A549 (cell line): ENCODE results near the gene MINAR2. TPM values are rescaled to one million over a fixed set of nuclear protein-coding genes. Genes with fewer than 3 reads are reported as not detected.

Experiments
- ATAC-seq, 2 experiments: fragments of 200-7000 bp in 1 of 2; fragments of >200 bp in 1 of 2; cut with Nextera tagmentation in 1 of 2; cut with Tn5 transposase in 1 of 2; 3 replicates each; pipeline versions ENCODE4 v1.8.0 to v1.9.1; 2018 to 2020; ENCODE audit warnings: mild to moderate bottlenecking in 1 of 2, moderate library complexity in 1 of 2
- CTCF ChIA-PET: fragments of 300-600 bp; sonication (Branson Sonifier 250); formaldehyde crosslinking; extraction: SDS; loops from one replicate; lab custom pipeline; 2021; ENCODE audit warnings: antibody characterized with exemption, inconsistent platforms; lab: Yijun Ruan, JAX
- POLR2A ChIA-PET: fragments of 350-600 bp; formaldehyde crosslinking; extraction: SDS; loops from one replicate; lab custom pipeline; 2021; ENCODE audit warnings: antibody characterized with exemption, inconsistent platforms; lab: Yijun Ruan, JAX
- DNase-seq, 2 experiments: peaks; one replicate each; pipeline versions ENCODE4 v3.0.0 to v3.0.0-alpha.2; 2011 to 2016; ENCODE audit warnings: low read depth in 1 of 2, low spot score in 1 of 2
- FAIRE-seq: peaks from 2 replicates; lab custom pipeline; 2011; peaks lifted over from hg19 to GRCh38; lab: Jason Lieb, UNC
- H3K27ac ChIP-seq, 2 experiments: fragments of >200 bp; sonication (Bioruptor Twin); formaldehyde crosslinking; 3 replicates each; pipeline ENCODE4 v1.5.1; 2016 to 2017
- H3K4me1 ChIP-seq: fragments of >200 bp; sonication (Bioruptor Twin); formaldehyde crosslinking; 3 replicates; pipeline ENCODE4 v1.6.1; 2016
- H3K4me2 ChIP-seq: fragments of >200 bp; sonication (Bioruptor Twin); formaldehyde crosslinking; 3 replicates; pipeline ENCODE4 v1.6.1; 2016
- H3K4me3 ChIP-seq: fragments of >200 bp; sonication (Bioruptor Twin); formaldehyde crosslinking; 3 replicates; pipeline ENCODE4 v1.5.1; 2016
- H3K9me3 ChIP-seq: fragments of >200 bp; sonication (Bioruptor Twin); formaldehyde crosslinking; 3 replicates; pipeline ENCODE4 v1.6.1; 2016
- ATOH8 ChIP-seq: fragments of 250-450 bp; sonication (Bioruptor Pico); IDR thresholded peaks from 2 replicates; pipeline ENCODE4 v1.5.0; 2020; ENCODE audit warnings: low read depth, mild to moderate bottlenecking, moderate library complexity
- CHD4 ChIP-seq: fragments of 200-600 bp; sonication (generic); IDR thresholded peaks from 2 replicates; pipeline ENCODE4 v1.6.1; 2016; ENCODE audit warnings: antibody characterized with exemption, mild to moderate bottlenecking, borderline replicate concordance
- CTCF ChIP-seq: fragments of >200 bp; sonication (Bioruptor Twin); formaldehyde crosslinking; IDR thresholded peaks from 3 replicates; pipeline ENCODE4 v1.5.1; 2016
- ELK1 ChIP-seq: fragments of 150-350 bp; IDR thresholded peaks from 2 replicates; pipeline ENCODE4 v1.6.1; 2014; ENCODE audit warnings: low read depth, mild to moderate bottlenecking, low read length
- GATA3 ChIP-seq: IDR thresholded peaks from 2 replicates; pipeline ENCODE4 v1.6.1; 2012; ENCODE audit warnings: borderline replicate concordance
- HOXA7 ChIP-seq: fragments of 250-450 bp; sonication (Bioruptor Pico); IDR thresholded peaks from 2 replicates; pipeline ENCODE4 v1.5.0; 2020; ENCODE audit warnings: mild to moderate bottlenecking, moderate library complexity
- HOXB13 ChIP-seq: fragments of 250-450 bp; sonication (Bioruptor Pico); IDR thresholded peaks from 2 replicates; pipeline ENCODE4 v1.5.0; 2020; ENCODE audit warnings: low read depth, mild to moderate bottlenecking, moderate library complexity
- HOXB5 ChIP-seq: fragments of 250-450 bp; sonication (Bioruptor Pico); IDR thresholded peaks from 2 replicates; pipeline ENCODE4 v1.5.0; 2020; ENCODE audit warnings: mild to moderate bottlenecking, moderate library complexity
- JUN ChIP-seq, 2 experiments: fragments of >200 bp; sonication (Bioruptor Twin); formaldehyde crosslinking; IDR thresholded peaks; 2 replicates in 1 of 2; 3 replicates in 1 of 2; pipeline ENCODE4 v1.6.1; 2016 to 2017
- KDM1A ChIP-seq: fragments of 200-600 bp; sonication (generic); IDR thresholded peaks from 2 replicates; pipeline ENCODE4 v1.6.1; 2016; ENCODE audit warnings: low read depth, mild to moderate bottlenecking
- MAX ChIP-seq: IDR thresholded peaks from 2 replicates; pipeline ENCODE4 v1.6.1; 2012
- NFE2L2 ChIP-seq: fragments of 150-350 bp; conservative IDR thresholded peaks from 2 replicates; pipeline ENCODE4 v1.6.1; 2014; ENCODE audit warnings: low read length
- NPAS2 ChIP-seq: fragments of 250-450 bp; sonication (Bioruptor Pico); IDR thresholded peaks from 2 replicates; pipeline ENCODE4 v1.8.0; 2022; ENCODE audit warnings: mild to moderate bottlenecking, moderate library complexity, borderline replicate concordance
- POLR2AphosphoS2 ChIP-seq: conservative IDR thresholded peaks from 2 replicates; pipeline ENCODE4 v1.6.1; 2012; ENCODE audit warnings: low read length, improper control_type of control experiment, inconsistent platforms
- RCOR1 ChIP-seq: fragments of 150-350 bp; IDR thresholded peaks from 2 replicates; pipeline ENCODE4 v1.6.1; 2014; ENCODE audit warnings: antibody characterized with exemption, low read length, low read depth
- RNF2 ChIP-seq: fragments of 200-600 bp; sonication (generic); IDR thresholded peaks from 2 replicates; pipeline ENCODE4 v1.6.1; 2016; ENCODE audit warnings: low read depth, mild to moderate bottlenecking, antibody characterized with exemption, moderate library complexity, borderline replicate concordance
- USF2 ChIP-seq: fragments of 450-650 bp; IDR thresholded peaks from 2 replicates; pipeline ENCODE4 v1.6.1; 2014; ENCODE audit warnings: antibody characterized with exemption
- WGBS: methylation state at CpG from one replicate; pipeline ENCODE4 v1.1.6; 2017; ENCODE audit errors: missing lambda C conversion rate; 5-methylcytosine and 5-hydroxymethylcytosine counted together
- polyA minus RNA-seq: library from RNA; depleted of rRNA, polyadenylated mRNA; stranded (reverse); fragments of >200 nt; gene quantifications from 2 replicates; pipeline ENCODE4 v1.2.3, GENCODE V29; 2011; rRNA and poly(A)+ RNA removed
- polyA plus RNA-seq, 4 experiments: library from polyadenylated mRNA; depleted of rRNA in 3 of 4; stranded (reverse); fragments of >200 nt; fragmentation: RNase III in 1 of 4; extraction: RNeasy Plus Mini Kit Qiagen cat#74134 plus additional on column Dnase treatment in 1 of 4; gene quantifications; 2 replicates in 3 of 4; 3 replicates in 1 of 4; pipeline ENCODE4 v1.2.3, GENCODE V29; 2011 to 2017

The MINAR2 gene
- polyA plus RNA-seq (2011; rRNA removed): not detected in 2 replicates
- not detected in 2 replicates for polyA plus RNA-seq (2012; cell fraction: cytosol; rRNA removed)
- not detected in 2 replicates for polyA plus RNA-seq (2012; cell fraction: nucleus; rRNA removed)
- polyA plus RNA-seq (2017; fragmentation: RNase III; extraction: RNeasy Plus Mini Kit Qiagen cat#74134 plus additional on column Dnase treatment): not detected in 3 replicates
- polyA minus RNA-seq: not detected in 2 replicates

- no peak within 1 kb of the TSS for H3K4me2 ChIP-seq
- no peak for FAIRE-seq
- POLR2A ChIA-PET: no interaction called here
- H3K9me3 ChIP-seq: no peaks in the 10 kb centered on the region
- no peak for TF ChIP-seq GATA3
- TF ChIP-seq ELK1: no peak
- TF ChIP-seq HOXB5 (CRISPR knock-in tag): no peak
- no peak for TF ChIP-seq CHD4
- no peak for TF ChIP-seq NPAS2 (CRISPR knock-in tag)
- DNase-seq: no peak
- no peak for ATAC-seq
- WGBS: 34% methylated on average over 13 of the region's 13 CpGs
- CTCF ChIA-PET: interaction anchor here (1.8 kb wide), 1 partner anchor 19 kb away, joined by 5 read pairs; no protein-coding TSS in a partner anchor
- H3K4me1 ChIP-seq: no peaks in the 10 kb centered on the region
- H3K27ac ChIP-seq: no peak within 1 kb of the TSS
- H3K4me3 ChIP-seq: no peak within 1 kb of the TSS
Measured at GRCh38 chr5:129747572-129748407, at the start of gene MINAR2. Gene MINAR2 (plus strand): TSS chr5:129748094. CDS start chr5:129748191, 97 bp downstream.

GRCh38 chr5:129698661-129699060 lies 49.2 kb upstream of the MINAR2 start:
- no peak overlapping the region for H3K4me3 ChIP-seq
- H3K27ac ChIP-seq: no peak overlapping the region
- ChIA-PET POLR2A (no interaction called here), CTCF (interaction anchor here (0.7 kb wide), 1 partner anchor 73 kb away, joined by 4 read pairs; no protein-coding TSS in a partner anchor)
- no peaks in the 10 kb centered on the region for H3K4me1 ChIP-seq
- no peak for DNase-seq
- ATAC-seq: no peak
- no peaks in the 10 kb centered on the region for H3K9me3 ChIP-seq
- no peak for FAIRE-seq
- TF ChIP-seq HOXB13 (CRISPR knock-in tag) (no peak), POLR2AphosphoS2 (no peak), USF2 (no peak), ELK1 (no peak), ATOH8 (CRISPR knock-in tag) (no peak), KDM1A (no peak), NFE2L2 (no peak), CTCF (no peak), RNF2 (no peak), RCOR1 (no peak), JUN (IDR thresholded peaks at IDR 0.05) (no peak), HOXA7 (CRISPR knock-in tag) (no peak), MAX (no peak)
- TF ChIP-seq, all 56 proteins: peak for 0
- no peak overlapping the region for H3K4me2 ChIP-seq
